Activated T-cell treated with anti-CD3 and anti-CD28 coated beads, Interleukin-2, amount 50 U/mL, for 72 hours (primary cell): ENCODE results near the gene PXDN. TPM values are rescaled to one million over a fixed set of nuclear protein-coding genes. Genes with fewer than 3 reads are reported as not detected.

ENCODE experiments used
- ATAC-seq, 2 donors: fragments of 150-1000 bp; cut with Tn5 transposase; replicated peaks in 1 of 2; 2 replicates each; pipeline ENCODE4 v1.10.0; 2021; ENCODE audit warnings: moderate library complexity in 2 of 2, mild to moderate bottlenecking in 1 of 2
- DNase-seq, 2 donors: peaks; one replicate each; pipeline ENCODE4 v3.0.0; 2021 to 2022; ENCODE audit warnings: mixed read lengths in 1 of 2
- H3K27ac Mint-ChIP-seq: one replicate; pipeline ENCODE4 v1.8.0; 2022; ENCODE audit warnings: mild to moderate bottlenecking, moderate library complexity, mixed read lengths
- H3K27me3 Mint-ChIP-seq: one replicate; pipeline ENCODE4 v1.8.0; 2022; ENCODE audit warnings: low read depth, mixed read lengths
- H3K36me3 Mint-ChIP-seq, 2 donors: one replicate each; pipeline ENCODE4 v1.8.0; 2022; ENCODE audit warnings: mixed read lengths in 2 of 2, mild to moderate bottlenecking in 1 of 2; ENCODE audit not compliant: insufficient read depth in 2 of 2
- H3K4me1 Mint-ChIP-seq: one replicate; pipeline ENCODE4 v1.8.0; 2022; ENCODE audit warnings: low read depth, mixed read lengths
- H3K4me3 Mint-ChIP-seq, 2 donors: one replicate each; pipeline ENCODE4 v1.8.0; 2022; ENCODE audit warnings: mild to moderate bottlenecking in 2 of 2, mixed read lengths in 2 of 2, moderate library complexity in 2 of 2
- H3K9me3 Mint-ChIP-seq, 2 donors: one replicate each; pipeline ENCODE4 v1.8.0; 2022; ENCODE audit warnings: mixed read lengths in 2 of 2
- total RNA-seq, 2 donors: library from RNA; stranded (reverse); gene quantifications; one replicate each; pipeline ENCODE4 v1.2.3, GENCODE V29; 2022

Gene PXDN
- total RNA-seq, 2 donors from 2014 or later = 0.25 to 1.8 TPM

DNA sequence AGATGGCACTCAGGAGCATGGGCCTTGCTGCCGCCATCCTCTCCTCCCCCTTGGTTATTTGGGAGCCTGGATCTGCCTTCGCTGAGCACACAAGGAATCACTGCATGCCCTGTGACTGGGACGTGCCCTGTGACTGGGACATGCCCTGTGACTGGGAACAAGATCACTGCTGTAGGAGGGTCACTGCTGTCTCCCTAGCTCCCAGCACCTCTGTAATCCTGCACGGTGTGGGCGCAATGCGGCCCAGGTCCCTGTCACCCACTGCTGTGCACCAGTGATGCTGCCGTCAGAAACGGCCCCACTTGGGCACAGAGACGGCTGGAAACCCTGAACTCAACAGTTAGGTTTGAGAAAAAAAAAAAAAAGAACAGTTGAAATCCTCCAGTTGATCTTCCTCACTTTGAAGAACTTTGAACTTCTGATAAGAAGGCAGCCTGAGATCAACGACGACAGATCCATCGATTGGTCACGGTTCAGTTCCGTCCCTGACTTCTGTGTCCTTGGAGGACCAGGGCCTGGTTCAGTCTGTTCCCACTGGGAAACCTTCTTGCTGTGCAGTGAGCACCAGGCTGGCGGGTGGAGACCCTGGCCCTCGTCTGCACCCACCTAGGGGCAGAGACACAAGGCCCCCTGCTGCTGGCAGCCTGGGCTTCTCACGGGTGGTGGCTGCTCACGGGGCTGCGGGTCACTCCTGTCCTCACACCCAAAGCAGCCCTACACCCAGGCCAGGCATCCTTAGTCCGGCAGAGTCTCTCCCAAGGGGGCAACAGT, 125.9 kb downstream of the PXDN start:
- H3K4me3 Mint-ChIP-seq = no peak overlapping the region
- no peaks in the 10 kb centered on the region for H3K9me3 Mint-ChIP-seq
- H3K36me3 Mint-ChIP-seq = no peaks in the 10 kb centered on the region
- H3K4me1 Mint-ChIP-seq = no peaks in the 10 kb centered on the region
- ATAC-seq (no peak), DNase-seq (no peak)
- no peak overlapping the region for H3K27ac Mint-ChIP-seq
- peaks cover 6% of the 10 kb centered on the region for H3K27me3 Mint-ChIP-seq

DNA sequence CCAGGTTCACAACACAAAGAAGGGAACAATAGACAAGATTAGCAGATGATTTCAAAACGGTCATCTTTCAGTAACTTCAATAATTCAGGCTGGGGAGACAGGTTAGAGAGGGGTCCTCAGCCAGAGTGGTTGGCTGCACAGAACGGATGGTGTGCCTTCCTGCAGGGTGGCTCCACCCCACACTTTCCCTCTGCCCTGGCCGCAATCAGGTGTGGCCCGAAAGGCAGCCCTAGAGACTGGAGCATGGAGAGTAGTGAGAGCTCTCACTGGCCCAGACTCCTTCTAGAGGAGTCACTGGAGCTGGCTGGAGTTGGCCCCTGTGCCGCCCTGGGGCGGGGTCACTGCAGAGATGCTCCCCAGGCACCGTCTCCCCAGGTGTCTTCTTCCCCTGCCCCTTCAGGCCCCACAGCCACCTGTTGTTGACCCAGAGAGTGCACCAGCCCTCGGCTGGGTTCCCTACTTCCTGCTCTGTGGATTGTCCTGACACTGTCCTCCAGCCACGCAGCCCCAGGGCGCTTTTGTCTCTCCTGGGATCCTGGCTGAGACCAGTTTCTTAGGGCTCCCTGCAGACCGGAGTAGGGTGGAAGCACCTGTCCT, 126.8 kb downstream of the PXDN start:
- ATAC-seq (no peak), DNase-seq (no peak)
- H3K4me1 Mint-ChIP-seq = no peaks in the 10 kb centered on the region
- H3K4me3 Mint-ChIP-seq = no peak overlapping the region
- peaks cover 9% of the 10 kb centered on the region for H3K27me3 Mint-ChIP-seq
- no peaks in the 10 kb centered on the region for H3K9me3 Mint-ChIP-seq
- H3K36me3 Mint-ChIP-seq = no peaks in the 10 kb centered on the region
- H3K27ac Mint-ChIP-seq = no peak overlapping the region

DNA sequence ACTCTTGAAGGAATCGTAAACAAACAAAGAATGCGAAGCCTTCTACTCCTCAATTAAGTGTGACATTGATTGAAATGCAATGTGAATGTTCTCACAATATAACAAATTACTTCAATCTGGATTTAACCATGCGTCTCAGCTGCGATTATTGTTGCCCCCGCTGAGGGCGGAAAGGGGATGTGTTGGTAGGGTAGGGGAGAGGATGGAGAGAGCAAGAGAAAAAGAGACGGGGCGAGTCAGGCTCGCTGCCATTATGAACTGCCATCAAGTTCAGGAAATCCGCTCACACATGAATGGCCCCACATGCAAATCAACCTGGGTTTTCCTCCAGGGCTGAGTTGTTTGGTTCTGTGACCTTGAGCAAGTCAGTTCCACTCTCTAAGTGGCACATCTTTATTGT, 129.8 kb downstream of the PXDN start:
- Mint-ChIP-seq H3K4me3 (no peak overlapping the region), H3K9me3 (no peaks in the 10 kb centered on the region), H3K27me3 (peaks cover 11% of the 10 kb centered on the region), H3K4me1 (no peaks in the 10 kb centered on the region), H3K27ac (no peak overlapping the region), H3K36me3 (no peaks in the 10 kb centered on the region)
- ATAC-seq (no peak), DNase-seq (no peak)

DNA sequence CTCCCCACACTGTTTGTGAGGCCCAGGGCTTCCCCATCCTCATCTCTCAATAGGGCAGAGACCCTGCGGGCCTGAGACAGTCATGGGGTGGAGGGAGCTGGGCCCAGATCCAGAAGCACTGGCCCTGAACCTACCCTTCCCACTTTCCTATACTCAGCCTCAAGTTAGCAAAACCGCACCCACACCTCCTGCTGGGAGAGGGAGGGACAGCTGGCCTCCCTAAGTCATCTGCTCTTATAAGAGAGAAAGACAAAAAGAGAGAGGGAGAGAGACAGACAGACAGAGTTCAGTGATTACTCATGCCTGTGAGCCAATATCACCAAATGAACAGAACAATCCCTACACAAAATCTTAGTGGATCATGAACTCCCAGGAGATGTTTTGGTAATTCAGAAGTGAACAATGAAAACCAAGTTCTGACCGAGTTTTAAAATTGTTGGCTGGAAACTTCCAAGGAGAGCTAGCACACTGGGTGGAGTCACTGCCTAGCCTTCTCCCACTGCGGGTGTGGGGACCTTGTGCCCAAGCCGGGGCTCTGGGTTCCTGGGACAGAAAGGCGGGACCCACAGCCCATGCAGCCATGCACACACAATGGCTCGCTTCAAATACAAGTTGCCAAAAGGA, 130.5 kb downstream of the PXDN start:
- Mint-ChIP-seq H3K4me1 (no peaks in the 10 kb centered on the region), H3K4me3 (no peak overlapping the region), H3K36me3 (no peaks in the 10 kb centered on the region), H3K27me3 (peaks cover 11% of the 10 kb centered on the region), H3K9me3 (no peaks in the 10 kb centered on the region), H3K27ac (no peak overlapping the region)
- DNase-seq (no peak), ATAC-seq (no peak)

DNA sequence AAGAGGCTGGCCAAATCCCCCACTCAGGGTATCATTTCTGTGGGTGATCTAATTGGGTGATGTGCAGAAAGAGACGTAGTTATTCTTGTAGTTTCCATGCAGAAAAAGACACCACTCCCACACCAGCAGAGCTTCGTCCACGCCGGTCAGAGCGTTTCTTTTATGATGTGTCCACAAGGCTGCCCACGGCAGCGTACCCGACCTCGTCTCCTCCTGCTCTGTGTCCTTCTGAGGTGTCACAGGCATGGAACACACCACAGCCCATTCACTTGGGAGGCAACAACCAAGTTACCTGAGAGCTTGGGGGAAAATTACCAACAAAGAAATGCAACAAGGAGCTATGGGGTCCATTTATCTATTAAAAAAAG, 131.3 kb downstream of the PXDN start:
- Mint-ChIP-seq H3K27ac (no peak overlapping the region), H3K4me3 (no peak overlapping the region), H3K4me1 (no peaks in the 10 kb centered on the region), H3K36me3 (no peaks in the 10 kb centered on the region), H3K9me3 (no peaks in the 10 kb centered on the region), H3K27me3 (peaks cover 11% of the 10 kb centered on the region)
- DNase-seq (no peak), ATAC-seq (no peak)

DNA sequence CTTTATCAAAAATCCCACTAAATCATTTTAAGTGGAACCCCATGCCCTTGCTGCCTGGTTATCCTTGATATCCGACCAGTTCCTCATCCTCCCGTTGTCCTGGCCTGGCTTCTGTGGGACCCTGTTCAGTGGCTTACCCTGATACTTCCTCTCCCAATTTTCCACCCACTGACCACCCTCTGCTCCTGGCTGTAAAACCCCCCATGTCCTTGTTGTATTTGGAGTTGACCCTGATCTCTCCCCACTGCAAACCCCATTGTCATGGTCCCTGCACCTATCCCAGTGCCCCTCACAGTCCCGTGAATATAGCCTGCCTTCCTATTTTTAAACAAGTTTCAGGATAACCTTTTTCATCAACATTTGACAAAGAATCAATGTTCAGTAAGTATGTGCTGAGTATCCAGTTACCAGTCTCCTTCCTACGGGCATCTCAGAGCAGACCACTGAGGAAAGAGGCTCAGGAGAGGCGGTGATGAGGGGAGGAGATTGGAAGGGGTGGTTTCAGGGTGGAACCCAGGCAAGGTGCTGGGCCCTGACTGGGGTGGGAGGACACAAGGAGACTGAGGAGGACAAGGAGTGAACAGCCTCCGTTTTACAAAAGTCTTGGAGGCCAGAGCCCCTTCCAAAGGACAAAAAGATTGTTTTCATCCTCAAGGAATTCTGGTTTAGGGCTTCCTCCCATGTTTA, 131.8 kb downstream of the PXDN start:
- no peak overlapping the region for H3K27ac Mint-ChIP-seq
- no peak for DNase-seq

DNA sequence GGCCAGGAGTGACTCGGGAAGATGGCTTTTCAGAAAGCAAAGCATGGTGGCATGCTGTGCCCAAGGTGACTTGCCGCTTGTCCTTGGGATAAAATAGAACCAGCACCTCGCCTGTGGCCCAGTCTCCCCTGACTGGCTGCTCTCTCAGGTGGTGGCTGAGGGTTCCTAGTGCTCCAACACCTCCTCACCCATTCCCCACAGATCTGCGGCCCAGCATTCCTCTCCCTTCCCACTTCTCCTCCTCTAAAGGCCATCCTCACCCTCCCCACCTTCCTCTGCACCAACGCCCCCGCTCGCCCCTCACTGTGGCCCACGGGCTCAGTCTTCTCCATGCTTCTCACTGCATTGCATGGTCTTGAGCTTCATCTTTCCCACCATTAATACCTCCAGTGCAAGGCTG, 132.4 kb downstream of the PXDN start:
- peaks cover 16% of the 10 kb centered on the region for H3K27me3 Mint-ChIP-seq
- no peaks in the 10 kb centered on the region for H3K4me1 Mint-ChIP-seq
- H3K36me3 Mint-ChIP-seq = no peaks in the 10 kb centered on the region
- H3K9me3 Mint-ChIP-seq = no peaks in the 10 kb centered on the region
- no peak overlapping the region for H3K27ac Mint-ChIP-seq
- H3K4me3 Mint-ChIP-seq = no peak overlapping the region
- DNase-seq (no peak), ATAC-seq (no peak)

More for the DNA sequence above, 131.8 kb downstream of the PXDN start:
- Mint-ChIP-seq H3K4me1 (no peaks in the 10 kb centered on the region), H3K27me3 (peaks cover 11% of the 10 kb centered on the region), H3K4me3 (no peak overlapping the region), H3K9me3 (no peaks in the 10 kb centered on the region), H3K36me3 (no peaks in the 10 kb centered on the region)
- ATAC-seq = no peak

DNA sequence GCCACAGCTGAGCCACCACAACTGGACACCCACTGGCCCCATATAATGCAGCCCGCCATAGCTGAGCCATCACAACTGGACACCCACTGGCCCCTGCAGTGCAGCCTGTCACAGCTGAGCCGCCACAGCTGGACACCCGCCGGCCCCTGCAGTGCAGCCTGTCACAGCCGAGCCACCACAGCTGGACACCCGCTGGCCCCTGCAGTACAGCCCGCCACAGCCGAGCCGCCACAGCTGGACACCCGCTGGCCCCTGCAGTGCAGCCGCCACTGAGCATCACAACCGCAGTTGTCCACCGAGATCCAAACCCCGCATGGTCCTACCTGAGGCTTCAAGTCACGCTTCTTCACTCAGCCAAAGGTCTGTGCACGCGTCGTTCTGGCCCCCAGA, 134.2 kb downstream of the PXDN start:
- ATAC-seq = no peak
- Mint-ChIP-seq H3K4me3 (no peak overlapping the region), H3K27ac (no peak overlapping the region)

DNA sequence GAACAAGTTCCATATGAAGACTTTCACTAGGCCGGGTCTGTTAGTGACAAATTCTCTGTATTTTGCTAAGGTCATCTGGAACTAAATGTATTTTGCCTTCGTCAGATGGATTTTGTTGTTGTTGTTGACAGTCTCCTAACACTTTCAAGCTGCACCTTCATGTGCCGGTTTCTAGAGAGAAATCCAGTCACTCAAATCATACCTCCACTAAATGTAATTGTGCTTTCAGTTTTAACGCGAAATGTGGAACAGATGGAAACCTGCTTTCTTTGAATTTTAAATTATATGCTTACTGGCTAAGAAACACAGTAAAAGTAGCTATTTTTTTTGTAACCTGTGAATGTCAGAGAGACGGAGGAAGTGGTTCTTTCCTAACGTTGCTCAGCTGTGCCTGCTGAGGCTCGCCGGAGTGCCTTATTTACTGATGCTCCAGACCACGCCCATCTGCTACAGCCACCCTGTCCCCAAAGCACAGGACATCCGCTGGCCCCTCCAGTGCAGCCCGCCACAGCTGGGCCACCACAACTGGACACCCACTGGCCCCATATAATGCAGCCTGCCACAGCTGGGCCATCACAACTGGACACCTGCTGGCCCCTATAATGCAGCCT, 134.7 kb downstream of the PXDN start:
- Mint-ChIP-seq H3K4me3 (no peak overlapping the region), H3K27me3 (peaks cover 25% of the 10 kb centered on the region), H3K9me3 (no peaks in the 10 kb centered on the region), H3K27ac (no peak overlapping the region), H3K4me1 (no peaks in the 10 kb centered on the region), H3K36me3 (no peaks in the 10 kb centered on the region)
- DNase-seq (no peak), ATAC-seq (no peak)

More for the DNA sequence above, 134.2 kb downstream of the PXDN start:
- no peaks in the 10 kb centered on the region for H3K4me1 Mint-ChIP-seq
- no peaks in the 10 kb centered on the region for H3K36me3 Mint-ChIP-seq
- no peak for DNase-seq
- H3K9me3 Mint-ChIP-seq = no peaks in the 10 kb centered on the region
- peaks cover 27% of the 10 kb centered on the region for H3K27me3 Mint-ChIP-seq

DNA sequence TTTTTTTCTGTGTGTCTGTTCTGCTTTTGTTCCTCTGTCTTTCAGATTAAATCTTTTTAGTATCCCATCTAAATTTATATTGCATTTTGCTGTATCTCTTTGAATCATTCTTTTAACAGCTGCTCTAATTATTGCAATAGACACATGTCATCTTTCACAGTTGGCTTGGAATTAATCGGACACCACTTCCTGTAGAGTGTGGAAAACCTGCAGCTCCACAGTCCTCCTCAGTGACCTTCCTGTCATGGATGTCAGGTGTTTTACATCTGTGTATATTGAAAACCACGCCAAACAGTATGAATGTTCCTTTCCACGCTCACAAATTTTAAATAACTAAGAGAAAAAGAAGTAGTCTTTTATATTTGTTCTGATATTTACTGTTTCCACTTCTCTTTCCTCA, 135.3 kb downstream of the PXDN start:
- H3K27me3 Mint-ChIP-seq = peaks cover 21% of the 10 kb centered on the region
- no peaks in the 10 kb centered on the region for H3K36me3 Mint-ChIP-seq
- ATAC-seq (no peak), DNase-seq (no peak)
- no peaks in the 10 kb centered on the region for H3K4me1 Mint-ChIP-seq
- H3K27ac Mint-ChIP-seq = no peak overlapping the region
- no peaks in the 10 kb centered on the region for H3K9me3 Mint-ChIP-seq
- H3K4me3 Mint-ChIP-seq = no peak overlapping the region

DNA sequence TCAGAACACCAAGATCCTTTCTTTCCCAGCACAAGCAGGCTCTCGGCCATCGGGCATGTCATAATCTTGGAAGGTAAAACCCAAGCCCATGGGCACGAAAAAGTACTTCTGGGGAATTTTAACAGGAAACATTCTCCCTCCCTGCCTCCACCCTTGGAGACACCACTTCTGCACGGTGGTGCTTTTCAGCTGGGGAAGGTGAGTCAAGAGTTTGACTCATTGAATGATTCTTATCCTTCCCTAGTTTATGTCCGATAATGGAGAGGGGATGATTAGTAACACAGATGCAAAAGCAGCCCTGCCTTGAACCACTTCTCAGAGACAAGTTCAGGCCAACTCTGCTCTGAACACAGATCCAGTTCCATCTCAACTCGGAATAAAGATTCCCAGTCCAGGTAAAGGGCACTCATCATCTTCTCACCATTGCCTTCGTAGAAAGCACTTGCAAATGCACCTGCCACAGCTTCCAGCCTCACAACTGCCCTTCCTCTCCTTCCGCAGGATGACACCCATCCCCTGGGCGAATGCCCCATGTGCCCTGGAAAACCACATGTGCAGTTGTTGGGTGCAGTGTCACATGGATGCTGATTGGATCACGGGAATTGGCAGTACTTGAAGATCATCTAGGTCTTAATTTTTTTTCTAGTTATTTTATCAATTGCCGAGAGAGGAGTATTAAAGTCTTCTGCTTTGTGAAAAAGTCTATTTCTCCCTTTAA, 136.2 kb downstream of the PXDN start:
- no peaks in the 10 kb centered on the region for H3K36me3 Mint-ChIP-seq
- DNase-seq = no peak
- H3K4me3 Mint-ChIP-seq = no peak overlapping the region
- H3K27me3 Mint-ChIP-seq = peaks cover 21% of the 10 kb centered on the region
- ATAC-seq = no peak
- no peaks in the 10 kb centered on the region for H3K9me3 Mint-ChIP-seq
- H3K27ac Mint-ChIP-seq = no peak overlapping the region
- no peaks in the 10 kb centered on the region for H3K4me1 Mint-ChIP-seq

DNA sequence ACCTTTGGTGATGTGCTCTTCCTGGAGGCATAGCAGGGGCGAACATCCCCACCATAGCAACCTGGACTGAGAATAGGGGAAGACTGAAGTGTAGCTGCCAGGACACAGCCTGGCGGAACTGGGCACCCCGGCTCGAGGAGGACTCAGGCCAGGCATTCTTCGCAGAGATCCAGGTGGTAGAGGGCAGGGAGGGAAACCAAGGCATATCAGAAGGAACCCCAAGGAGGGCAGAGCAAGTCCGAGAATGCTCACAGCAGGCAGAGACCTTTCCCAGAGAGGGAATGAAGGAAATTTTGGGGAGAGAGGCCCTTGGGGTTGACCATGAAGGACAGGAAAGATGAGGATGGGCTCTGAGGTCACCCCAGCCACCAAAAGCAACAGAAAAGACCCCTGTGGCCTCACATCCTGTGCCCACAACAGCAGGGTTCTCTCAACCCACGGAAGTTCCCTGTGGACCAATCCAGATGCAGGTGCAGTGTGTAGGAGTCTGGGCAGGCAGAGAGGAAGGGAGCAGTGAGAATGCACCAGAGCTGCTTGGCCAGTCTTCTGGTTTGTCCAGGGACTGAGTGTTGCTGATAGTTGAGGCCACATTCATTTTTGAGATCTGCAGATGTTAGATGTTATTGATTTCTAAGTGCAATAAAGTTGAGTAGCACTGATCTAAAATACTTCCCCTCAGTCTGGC, 136.9 kb downstream of the PXDN start:
- H3K27me3 Mint-ChIP-seq = peaks cover 17% of the 10 kb centered on the region
- no peaks in the 10 kb centered on the region for H3K36me3 Mint-ChIP-seq

More for the DNA sequence above, 136.9 kb downstream of the PXDN start:
- Mint-ChIP-seq H3K9me3 (no peaks in the 10 kb centered on the region), H3K27ac (no peak overlapping the region), H3K4me3 (no peak overlapping the region), H3K4me1 (no peaks in the 10 kb centered on the region)
- ATAC-seq (no peak), DNase-seq (no peak)
